Mesothelial cell of epicardium (in vitro differentiated cells): ENCODE data around the gene HEATR1. TPM values are rescaled to one million over a fixed set of nuclear protein-coding genes. Genes with fewer than 3 reads are reported as not detected.
"Not testable (repeated sequence)": the region's sequence is repeated elsewhere in the genome, so short reads cannot be mapped to it uniquely, and the experiment has no call there.

Experiments
- DNase-seq, 2 experiments: peaks; one replicate each; pipeline ENCODE4 v3.0.0; 2021; ENCODE audit warnings: low spot score in 2 of 2; ENCODE audit not compliant: unreplicated experiment in 2 of 2
- H3K27ac Mint-ChIP-seq: 2 replicates; pipeline ENCODE4 v1.8.0; 2021; ENCODE audit warnings: mixed read lengths
- H3K27me3 Mint-ChIP-seq: 2 replicates; pipeline ENCODE4 v1.8.0; 2021; ENCODE audit warnings: low read depth, mixed read lengths
- H3K36me3 Mint-ChIP-seq: 2 replicates; pipeline ENCODE4 v1.8.0; 2021; ENCODE audit warnings: mixed read lengths
- H3K4me1 Mint-ChIP-seq: 2 replicates; pipeline ENCODE4 v1.8.0; 2021; ENCODE audit warnings: mixed read lengths
- H3K4me3 Mint-ChIP-seq: 2 replicates; pipeline ENCODE4 v1.8.0; 2021; ENCODE audit warnings: mild to moderate bottlenecking, moderate library complexity, mixed read lengths
- H3K9me3 Mint-ChIP-seq: 2 replicates; pipeline ENCODE4 v1.8.0; 2021; ENCODE audit warnings: mixed read lengths
- CTCF ChIP-seq: fragments of 200-600 bp; sonication (generic); IDR thresholded peaks from one replicate; pipeline ENCODE4 v1.5.0; 2021; ENCODE audit warnings: antibody characterized with exemption; ENCODE audit not compliant: unreplicated experiment
- total RNA-seq: library from RNA; stranded (reverse); gene quantifications from 3 replicates; pipeline ENCODE4 v1.2.1, GENCODE V29; 2021

HEATR1 gene
- total RNA-seq, 1 donor from 2014 or later, result 48.4 TPM

- no peak overlapping the region for H3K4me3 Mint-ChIP-seq
- TF ChIP-seq CTCF, result no peak
- H3K4me1 Mint-ChIP-seq, result peaks cover 20% of the 10 kb centered on the region
- H3K27me3 Mint-ChIP-seq, result no peaks in the 10 kb centered on the region
- no peak overlapping the region for H3K27ac Mint-ChIP-seq
- H3K36me3 Mint-ChIP-seq, result peaks cover 34% of the 10 kb centered on the region
- DNase-seq, result no peak
- H3K9me3 Mint-ChIP-seq, result no peaks in the 10 kb centered on the region
These were observed 25.7 kb downstream of the HEATR1 start for GRCh38 chr1:236578661-236579060.

- H3K36me3 Mint-ChIP-seq, result peaks cover 32% of the 10 kb centered on the region
- not testable (repeated sequence) for H3K9me3 Mint-ChIP-seq, H3K27ac Mint-ChIP-seq
These were observed 27.3 kb downstream of the HEATR1 start for GRCh38 chr1:236577041-236577440.

GRCh38 chr1:236576004-236576403 is 28.3 kb downstream of the HEATR1 start:
- Mint-ChIP-seq H3K36me3 (peaks cover 27% of the 10 kb centered on the region), H3K27me3 (no peaks in the 10 kb centered on the region), H3K27ac (peak overlapping the region; percentile 36), H3K4me1 (peaks cover 29% of the 10 kb centered on the region), H3K4me3 (no peak overlapping the region), H3K9me3 (no peaks in the 10 kb centered on the region)
- no peak for DNase-seq
- TF ChIP-seq CTCF, result no peak

More at GRCh38 chr1:236577041-236577440, 27.3 kb downstream of the HEATR1 start:
- not testable (repeated sequence) for H3K4me3 Mint-ChIP-seq, DNase-seq, H3K27me3 Mint-ChIP-seq
- H3K4me1 Mint-ChIP-seq, result peaks cover 29% of the 10 kb centered on the region

GRCh38 chr1:236575523-236575922 is 28.8 kb downstream of the HEATR1 start:
- Mint-ChIP-seq H3K9me3 (no peaks in the 10 kb centered on the region), H3K4me3 (no peak overlapping the region), H3K27me3 (no peaks in the 10 kb centered on the region), H3K4me1 (peaks cover 29% of the 10 kb centered on the region), H3K36me3 (peaks cover 26% of the 10 kb centered on the region), H3K27ac (peak overlapping the region; percentile 80)
- TF ChIP-seq CTCF, result no peak
- no peak for DNase-seq

- Mint-ChIP-seq H3K27ac (no peak overlapping the region), H3K27me3 (no peaks in the 10 kb centered on the region), H3K36me3 (peaks cover 49% of the 10 kb centered on the region), H3K4me1 (peaks cover 18% of the 10 kb centered on the region), H3K9me3 (no peaks in the 10 kb centered on the region), H3K4me3 (no peak overlapping the region)
- no peak for TF ChIP-seq CTCF
- DNase-seq, result no peak
These were observed 35.9 kb downstream of the HEATR1 start for GRCh38 chr1:236568285-236568894.

GRCh38 chr1:236565530-236565929 is 38.8 kb downstream of the HEATR1 start:
- H3K27me3 Mint-ChIP-seq, result no peaks in the 10 kb centered on the region

More at GRCh38 chr1:236565530-236565929, 38.8 kb downstream of the HEATR1 start:
- H3K9me3 Mint-ChIP-seq, result no peaks in the 10 kb centered on the region
- no peak for TF ChIP-seq CTCF
- H3K27ac Mint-ChIP-seq, result peak overlapping the region; percentile 77
- no peak for DNase-seq
- H3K4me3 Mint-ChIP-seq, result no peak overlapping the region
- peaks cover 57% of the 10 kb centered on the region for H3K36me3 Mint-ChIP-seq
- H3K4me1 Mint-ChIP-seq, result peaks cover 9% of the 10 kb centered on the region
